ENCODE measurements around the gene CST6. TPM values are rescaled to one million over a fixed set of nuclear protein-coding genes. Genes with fewer than 3 reads are reported as not detected.

CST6 gene
- total RNA-seq = 0.09 and 0.56 TPM in 2 replicates

GRCh38 chr11:66011785-66012303, at the start of gene CST6:
Gene CST6, plus strand, starts transcription at chr11:66012008. Its CDS starts 37 bp downstream, at chr11:66012045.

GRCh38 chr11:66001942-66002647, 9.7 kb upstream of the CST6 start, which contains the start of the genes BANF1 and EIF1AD:
Gene BANF1, plus strand, starts transcription at chr11:66002503. Its CDS starts 748 bp downstream, at chr11:66003251.
Gene EIF1AD, minus strand, starts transcription at chr11:66002157. Its CDS starts 1,768 bp downstream, at chr11:66000389.

GRCh38 chr11:66026017-66026529, 14.3 kb downstream of the CST6 start, which contains the start of gene CATSPER1:
Gene CATSPER1, minus strand, starts transcription at chr11:66026479. Its CDS starts 100 bp downstream, at chr11:66026379.

GRCh38 chr11:66048547-66049323, 36.9 kb downstream of the CST6 start, which contains the start of gene GAL3ST3:
Gene GAL3ST3, minus strand, starts transcription at chr11:66049161. Its CDS starts 3,746 bp downstream, at chr11:66045415.

GRCh38 chr11:66051766-66052663, 40.2 kb downstream of the CST6 start, which contains the start of gene SF3B2:
Gene SF3B2, plus strand, starts transcription at chr11:66052364. Its CDS starts 21 bp downstream, at chr11:66052385.

Other genes with a start within 250 kb of the CST6 start
- 5.5 and 8.0 TPM in 2 replicates for gene AP5B1, start 231.0 kb upstream of the CST6 start, total RNA-seq
- gene OVOL1, start 224.9 kb upstream of the CST6 start, total RNA-seq = not detected in 2 replicates
- 0.36 and 0.38 TPM in 2 replicates for gene SNX32, start 178.0 kb upstream of the CST6 start, total RNA-seq
- gene CFL1, start 153.8 kb upstream of the CST6 start, total RNA-seq = 1,607 and 1,727 TPM in 2 replicates
- 43.1 and 58.9 TPM in 2 replicates for gene MUS81, start 151.6 kb upstream of the CST6 start, total RNA-seq
- gene EFEMP2, start 139.2 kb upstream of the CST6 start, total RNA-seq = 31.4 and 48.0 TPM in 2 replicates
- gene CTSW, start 132.2 kb upstream of the CST6 start, total RNA-seq = not detected in 2 replicates
- gene FIBP, start 123.5 kb upstream of the CST6 start, total RNA-seq = 156 and 220 TPM in 2 replicates
- gene CCDC85B, start 121.3 kb upstream of the CST6 start, total RNA-seq = 83.5 and 102 TPM in 2 replicates
- gene FOSL1, start 111.6 kb upstream of the CST6 start, total RNA-seq = 7.4 and 10.2 TPM in 2 replicates
- 11.2 and 19.3 TPM in 2 replicates for gene C11orf68, start 92.9 kb upstream of the CST6 start, total RNA-seq
- gene DRAP1, start 92.6 kb upstream of the CST6 start, total RNA-seq = 215 and 233 TPM in 2 replicates
- gene TSGA10IP, start 66.5 kb upstream of the CST6 start, total RNA-seq = under 0.01 TPM in 1 of 2 replicates, not detected in the other
- 64.8 TPM in 2 replicates for gene SART1, start 50.3 kb upstream of the CST6 start, total RNA-seq
- 32.8 and 37.5 TPM in 2 replicates for gene EIF1AD, start 9.9 kb upstream of the CST6 start, total RNA-seq
- 17.5 and 25.1 TPM in 2 replicates for gene BANF1, start 9.5 kb upstream of the CST6 start, total RNA-seq
- gene CATSPER1, start 14.5 kb downstream of the CST6 start, total RNA-seq = 0.09 TPM in 2 replicates
- gene GAL3ST3, start 37.2 kb downstream of the CST6 start, total RNA-seq = not detected in 2 replicates
- gene SF3B2, start 40.4 kb downstream of the CST6 start, total RNA-seq = 106 and 108 TPM in 2 replicates
- gene PACS1, start 58.3 kb downstream of the CST6 start, total RNA-seq = 18.6 and 39.6 TPM in 2 replicates
- gene KLC2, start 245.7 kb downstream of the CST6 start, total RNA-seq = 13.4 and 26.9 TPM in 2 replicates

Measured in endothelial cell of coronary artery (primary cell).